ENCODE results near the gene RAVER2. TPM values are rescaled to one million over a fixed set of nuclear protein-coding genes. Genes with fewer than 3 reads are reported as not detected.

RAVER2 gene
- total and polyA plus RNA-seq, 2 of the 13 experiments (the other 11 are each of a cell fraction or from before 2014, with no cell fraction given): 11.4 to 15.4 TPM

GRCh38 chr1:64809309-64809708 is 64.4 kb downstream of the RAVER2 start:
- FAIRE-seq: no peak
- no peak overlapping the region for H3K4me2 ChIP-seq (ENCODE audit: low read depth, low read length)
- no TSS peak for BruUV-seq (replicated peaks)

GRCh38 chr1:64810001-64810400 is 65.1 kb downstream of the RAVER2 start:
- ChIA-PET POLR2A (no interaction called here), CTCF (ENCODE audit: low intra/inter-chr PET ratio, low total read pairs) (no interaction called here)
- H4K20me1 ChIP-seq (ENCODE audit: insufficient read depth, low read length): no peaks in the 10 kb centered on the region
- intact Hi-C loops (cut with micrococcal nuclease; ENCODE audit: unreplicated experiment): no loop called here
- no peak for TF ChIP-seq ZBTB33 (CRISPR knock-in tag; IDR thresholded peaks at IDR 0.05)
- no peak for TF ChIP-seq BRCA1 (CRISPR knock-in tag; IDR thresholded peaks at IDR 0.05)
- FAIRE-seq: no peak
- in situ Hi-C loops (cut with HindIII; ENCODE audit: extremely low pct_ligation_motif_present, low pct_unique_long_range_greater_than_20kb): loop anchor here (10.0 kb wide), 1 partner anchor 65 kb away; the partner anchor contains the start of gene RAVER2
- no peak overlapping the region for H3K27ac ChIP-seq (ENCODE audit: extremely low read length, insufficient read depth, low read length)
- no peak overlapping the region for H3K9ac ChIP-seq (ENCODE audit: insufficient read depth, low read depth, low read length)
- DNase-seq (ENCODE audit: low spot score): no peak
- no peak overlapping the region for H3K4me3 ChIP-seq (replicated peaks in 1 of 3; ENCODE audit: insufficient read depth in 1 of 3, low read depth in 2 of 3, low read length in 3 of 3)
- H2AFZ ChIP-seq (ENCODE audit: low read length): no peak overlapping the region
- 100% methylated on average over 1 of the region's 1 CpG for WGBS (ENCODE audit: low lambda C conversion rate)
- no peaks in the 10 kb centered on the region for H3K27me3 ChIP-seq (ENCODE audit: control insufficient read depth in 1 of 2, insufficient read depth in 2 of 2, low read length in 2 of 2)
- BruUV-seq (replicated peaks): no TSS peak
- no peaks in the 10 kb centered on the region for H3K79me2 ChIP-seq (ENCODE audit: insufficient read depth, low read length)
- H3K4me1 ChIP-seq (ENCODE audit: insufficient read depth, low read length): no peaks in the 10 kb centered on the region
- no peak for ATAC-seq
- H3K9me3 ChIP-seq (ENCODE audit: low read length): no peaks in the 10 kb centered on the region
- no peaks in the 10 kb centered on the region; a peak in 1 of 5 replicates for H3K36me3 ChIP-seq (replicated peaks in 1 of 2; ENCODE audit: control insufficient read depth in 1 of 2, insufficient read depth in 2 of 2, low read length in 2 of 2)
- H3K4me2 ChIP-seq (ENCODE audit: low read depth, low read length): no peak overlapping the region

More at GRCh38 chr1:64809309-64809708, 64.4 kb downstream of the RAVER2 start:
- Histone ChIP-seq H3K4me3 (replicated peaks in 1 of 3; ENCODE audit: insufficient read depth in 1 of 3, low read depth in 2 of 3, low read length in 3 of 3) (no peak overlapping the region), H2AFZ (ENCODE audit: low read length) (no peak overlapping the region), H3K79me2 (ENCODE audit: insufficient read depth, low read length) (no peaks in the 10 kb centered on the region), H3K27me3 (ENCODE audit: control insufficient read depth in 1 of 2, insufficient read depth in 2 of 2, low read length in 2 of 2) (no peaks in the 10 kb centered on the region), H3K36me3 (replicated peaks in 1 of 2; ENCODE audit: control insufficient read depth in 1 of 2, insufficient read depth in 2 of 2, low read length in 2 of 2) (no peaks in the 10 kb centered on the region; a peak in 1 of 5 replicates), H3K9me3 (ENCODE audit: low read length) (no peaks in the 10 kb centered on the region), H3K27ac (ENCODE audit: extremely low read length, insufficient read depth, low read length) (no peak overlapping the region), H3K4me1 (ENCODE audit: insufficient read depth, low read length) (no peaks in the 10 kb centered on the region), H3K9ac (ENCODE audit: insufficient read depth, low read depth, low read length) (no peak overlapping the region), H4K20me1 (ENCODE audit: insufficient read depth, low read length) (no peaks in the 10 kb centered on the region)
- DNase-seq (ENCODE audit: low spot score): no peak
- ATAC-seq: no peak
- CTCF ChIA-PET (ENCODE audit: low intra/inter-chr PET ratio, low total read pairs): no interaction called here
- POLR2A ChIA-PET: no interaction called here
- in situ Hi-C loops (cut with HindIII; ENCODE audit: extremely low pct_ligation_motif_present, low pct_unique_long_range_greater_than_20kb): no loop called here
- no peak for TF ChIP-seq RCOR2 (CRISPR knock-in tag; IDR thresholded peaks at IDR 0.05)
- no peak for TF ChIP-seq ZBTB7A (CRISPR knock-in tag; IDR thresholded peaks at IDR 0.05)
- no peak for TF ChIP-seq GATA4 (IDR thresholded peaks at IDR 0.05; ENCODE audit: borderline replicate concordance, low read depth)
- intact Hi-C loops (cut with micrococcal nuclease; ENCODE audit: unreplicated experiment): no loop called here
